K562 (cell line): Measurements from ENCODE around the gene TPO.

Experiments used
- CREB1 ChIP-seq, 2 experiments: sonication (generic) in 1 of 2; formaldehyde crosslinking in 1 of 2; IDR thresholded peaks; 2 replicates each; pipeline versions ENCODE4 v1.6.1 to v1.8.0; 2012 to 2022; ENCODE audit warnings: inconsistent platforms in 1 of 2, mild to moderate bottlenecking in 1 of 2, missing genetic modification reagents in 1 of 2, moderate library complexity in 1 of 2
- HCFC1 ChIP-seq: IDR thresholded peaks from 2 replicates; pipeline ENCODE4 v1.6.1; 2012; ENCODE audit warnings: low read depth, low read length, improper control_type of control experiment
- ILK ChIP-seq: fragments of 450-650 bp; IDR thresholded peaks from 2 replicates; pipeline ENCODE4 v1.6.1; 2016; ENCODE audit warnings: missing genetic modification characterization, low read depth, mild to moderate bottlenecking, missing compliant biosample characterization, moderate library complexity, borderline replicate concordance
- JUND ChIP-seq, 2 experiments: IDR thresholded peaks; 2 replicates in 1 of 2; 3 replicates in 1 of 2; pipeline ENCODE4 v1.6.1; 2011; ENCODE audit warnings: borderline replicate concordance in 2 of 2, low read depth in 2 of 2, low read length in 2 of 2, improper control_type of control experiment in 1 of 2, missing biosample characterization in 1 of 2, missing genetic modification characterization in 1 of 2, missing genetic modification reagents in 1 of 2
- NR2C1 ChIP-seq, 2 experiments: fragments of 450-650 bp; IDR thresholded peaks; 2 replicates each; pipeline ENCODE4 v1.6.1; 2017; ENCODE audit warnings: mild to moderate bottlenecking in 2 of 2, antibody characterized with exemption in 1 of 2, inconsistent platforms in 1 of 2, missing compliant biosample characterization in 1 of 2, missing genetic modification characterization in 1 of 2
- ZNF431 ChIP-seq: sonication (generic); formaldehyde crosslinking; IDR thresholded peaks from 2 replicates; pipeline ENCODE4 v1.8.0; 2022; ENCODE audit warnings: mild to moderate bottlenecking, missing genetic modification reagents
- TF ChIP-seq, protein P1 (sequence below): sonication (generic); formaldehyde crosslinking; IDR thresholded peaks from 2 replicates; pipeline ENCODE4 v1.8.1; 2022; ENCODE audit warnings: missing genetic modification reagents
- TF ChIP-seq, protein P2 (sequence below), 3 experiments: IDR thresholded peaks in 2 of 3; conservative IDR thresholded peaks in 1 of 3; 2 replicates each; pipeline ENCODE4 v1.5.1; 2011 to 2012; ENCODE audit warnings: low read length in 3 of 3, mild to moderate bottlenecking in 3 of 3, control low read depth in 2 of 3, improper control_type of control experiment in 1 of 3, inconsistent platforms in 1 of 3, low read depth in 1 of 3, mixed read lengths in 1 of 3, moderate library complexity in 1 of 3; ENCODE audit not compliant: insufficient read depth in 2 of 3
- TF ChIP-seq, protein P3 (sequence below): fragments of 450-650 bp; formaldehyde crosslinking; IDR thresholded peaks from 2 replicates; pipeline ENCODE4 v1.4.0; 2020; ENCODE audit warnings: mild to moderate bottlenecking, mixed read lengths
- TF ChIP-seq, protein P4 (sequence below): fragments of 150-350 bp; IDR thresholded peaks from 2 replicates; pipeline ENCODE4 v1.6.1; 2014; ENCODE audit warnings: low read depth, mild to moderate bottlenecking, low read length, borderline replicate concordance

DNA sequence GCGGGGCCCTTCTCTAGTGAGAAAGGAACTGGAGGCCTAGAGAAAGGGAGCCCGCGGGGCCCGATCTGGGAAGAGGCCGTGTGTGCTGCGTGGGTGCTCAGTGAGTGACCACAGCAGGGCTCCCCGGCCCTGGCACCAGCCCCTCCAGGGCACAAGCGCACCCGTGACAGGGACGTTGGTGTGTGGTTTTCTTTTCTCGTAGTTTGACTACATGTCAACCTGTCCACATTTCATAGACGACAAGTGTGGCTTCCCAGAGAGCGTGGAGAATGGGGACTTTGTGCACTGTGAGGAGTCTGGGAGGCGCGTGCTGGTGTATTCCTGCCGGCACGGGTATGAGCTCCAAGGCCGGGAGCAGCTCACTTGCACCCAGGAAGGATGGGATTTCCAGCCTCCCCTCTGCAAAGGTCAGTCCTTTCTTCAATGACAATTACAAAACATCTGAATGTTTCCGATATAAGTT, 83.1 kb downstream of the TPO start:
- TF ChIP-seq, protein P1, sequence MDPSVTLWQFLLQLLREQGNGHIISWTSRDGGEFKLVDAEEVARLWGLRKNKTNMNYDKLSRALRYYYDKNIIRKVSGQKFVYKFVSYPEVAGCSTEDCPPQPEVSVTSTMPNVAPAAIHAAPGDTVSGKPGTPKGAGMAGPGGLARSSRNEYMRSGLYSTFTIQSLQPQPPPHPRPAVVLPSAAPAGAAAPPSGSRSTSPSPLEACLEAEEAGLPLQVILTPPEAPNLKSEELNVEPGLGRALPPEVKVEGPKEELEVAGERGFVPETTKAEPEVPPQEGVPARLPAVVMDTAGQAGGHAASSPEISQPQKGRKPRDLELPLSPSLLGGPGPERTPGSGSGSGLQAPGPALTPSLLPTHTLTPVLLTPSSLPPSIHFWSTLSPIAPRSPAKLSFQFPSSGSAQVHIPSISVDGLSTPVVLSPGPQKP (CRISPR knock-in tag), result no peak
- TF ChIP-seq CREB1 (IDR thresholded peaks at IDR 0.05) (no peak), CREB1 (CRISPR knock-in tag; IDR thresholded peaks at IDR 0.05) (no peak), ZNF431 (no peak), NR2C1 (IDR thresholded peaks at IDR 0.05) (no peak), NR2C1 (tag; IDR thresholded peaks at IDR 0.05) (no peak), JUND (IDR thresholded peaks at IDR 0.05; ENCODE audit: borderline replicate concordance, low read depth, low read length) (no peak), JUND (tag; IDR thresholded peaks at IDR 0.05; ENCODE audit: borderline replicate concordance, low read depth, low read length) (no peak), ILK (tag) (no peak), HCFC1 (no peak)
- TF ChIP-seq, protein P2, sequence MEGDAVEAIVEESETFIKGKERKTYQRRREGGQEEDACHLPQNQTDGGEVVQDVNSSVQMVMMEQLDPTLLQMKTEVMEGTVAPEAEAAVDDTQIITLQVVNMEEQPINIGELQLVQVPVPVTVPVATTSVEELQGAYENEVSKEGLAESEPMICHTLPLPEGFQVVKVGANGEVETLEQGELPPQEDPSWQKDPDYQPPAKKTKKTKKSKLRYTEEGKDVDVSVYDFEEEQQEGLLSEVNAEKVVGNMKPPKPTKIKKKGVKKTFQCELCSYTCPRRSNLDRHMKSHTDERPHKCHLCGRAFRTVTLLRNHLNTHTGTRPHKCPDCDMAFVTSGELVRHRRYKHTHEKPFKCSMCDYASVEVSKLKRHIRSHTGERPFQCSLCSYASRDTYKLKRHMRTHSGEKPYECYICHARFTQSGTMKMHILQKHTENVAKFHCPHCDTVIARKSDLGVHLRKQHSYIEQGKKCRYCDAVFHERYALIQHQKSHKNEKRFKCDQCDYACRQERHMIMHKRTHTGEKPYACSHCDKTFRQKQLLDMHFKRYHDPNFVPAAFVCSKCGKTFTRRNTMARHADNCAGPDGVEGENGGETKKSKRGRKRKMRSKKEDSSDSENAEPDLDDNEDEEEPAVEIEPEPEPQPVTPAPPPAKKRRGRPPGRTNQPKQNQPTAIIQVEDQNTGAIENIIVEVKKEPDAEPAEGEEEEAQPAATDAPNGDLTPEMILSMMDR (IDR thresholded peaks at IDR 0.05 in 2 of 3, conservative IDR thresholded peaks at IDR 0.05 in 1 of 3; ENCODE audit: insufficient read depth in 2 of 3, low read depth in 1 of 3, low read length in 3 of 3), result no peak
- TF ChIP-seq, protein P3, sequence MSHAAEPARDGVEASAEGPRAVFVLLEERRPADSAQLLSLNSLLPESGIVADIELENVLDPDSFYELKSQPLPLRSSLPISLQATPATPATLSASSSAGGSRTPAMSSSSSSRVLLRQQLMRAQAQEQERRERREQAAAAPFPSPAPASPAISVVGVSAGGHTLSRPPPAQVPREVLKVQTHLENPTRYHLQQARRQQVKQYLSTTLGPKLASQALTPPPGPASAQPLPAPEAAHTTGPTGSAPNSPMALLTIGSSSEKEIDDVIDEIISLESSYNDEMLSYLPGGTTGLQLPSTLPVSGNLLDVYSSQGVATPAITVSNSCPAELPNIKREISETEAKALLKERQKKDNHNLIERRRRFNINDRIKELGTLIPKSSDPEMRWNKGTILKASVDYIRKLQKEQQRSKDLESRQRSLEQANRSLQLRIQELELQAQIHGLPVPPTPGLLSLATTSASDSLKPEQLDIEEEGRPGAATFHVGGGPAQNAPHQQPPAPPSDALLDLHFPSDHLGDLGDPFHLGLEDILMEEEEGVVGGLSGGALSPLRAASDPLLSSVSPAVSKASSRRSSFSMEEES (CRISPR knock-in tag), result no peak
- TF ChIP-seq, protein P4, sequence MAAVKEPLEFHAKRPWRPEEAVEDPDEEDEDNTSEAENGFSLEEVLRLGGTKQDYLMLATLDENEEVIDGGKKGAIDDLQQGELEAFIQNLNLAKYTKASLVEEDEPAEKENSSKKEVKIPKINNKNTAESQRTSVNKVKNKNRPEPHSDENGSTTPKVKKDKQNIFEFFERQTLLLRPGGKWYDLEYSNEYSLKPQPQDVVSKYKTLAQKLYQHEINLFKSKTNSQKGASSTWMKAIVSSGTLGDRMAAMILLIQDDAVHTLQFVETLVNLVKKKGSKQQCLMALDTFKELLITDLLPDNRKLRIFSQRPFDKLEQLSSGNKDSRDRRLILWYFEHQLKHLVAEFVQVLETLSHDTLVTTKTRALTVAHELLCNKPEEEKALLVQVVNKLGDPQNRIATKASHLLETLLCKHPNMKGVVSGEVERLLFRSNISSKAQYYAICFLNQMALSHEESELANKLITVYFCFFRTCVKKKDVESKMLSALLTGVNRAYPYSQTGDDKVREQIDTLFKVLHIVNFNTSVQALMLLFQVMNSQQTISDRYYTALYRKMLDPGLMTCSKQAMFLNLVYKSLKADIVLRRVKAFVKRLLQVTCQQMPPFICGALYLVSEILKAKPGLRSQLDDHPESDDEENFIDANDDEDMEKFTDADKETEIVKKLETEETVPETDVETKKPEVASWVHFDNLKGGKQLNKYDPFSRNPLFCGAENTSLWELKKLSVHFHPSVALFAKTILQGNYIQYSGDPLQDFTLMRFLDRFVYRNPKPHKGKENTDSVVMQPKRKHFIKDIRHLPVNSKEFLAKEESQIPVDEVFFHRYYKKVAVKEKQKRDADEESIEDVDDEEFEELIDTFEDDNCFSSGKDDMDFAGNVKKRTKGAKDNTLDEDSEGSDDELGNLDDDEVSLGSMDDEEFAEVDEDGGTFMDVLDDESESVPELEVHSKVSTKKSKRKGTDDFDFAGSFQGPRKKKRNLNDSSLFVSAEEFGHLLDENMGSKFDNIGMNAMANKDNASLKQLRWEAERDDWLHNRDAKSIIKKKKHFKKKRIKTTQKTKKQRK, result no peak
